ENCODE data around the gene YTHDF1. TPM values are rescaled to one million over a fixed set of nuclear protein-coding genes. Genes with fewer than 3 reads are reported as not detected.

YTHDF1 gene
- total and polyA plus RNA-seq, 2 donors from 2014 or later, result 21.9 to 43.1 TPM

- FAIRE-seq (no peak), DNase-seq (no peak)
- H3K4me1 ChIP-seq (ENCODE audit: control insufficient read depth in 2 of 3, insufficient read depth in 2 of 3, low read depth in 1 of 3, low read length in 3 of 3), result no peaks in the 10 kb centered on the region
- H3K27me3 ChIP-seq (ENCODE audit: control insufficient read depth, insufficient read depth, low read length), result no peaks in the 10 kb centered on the region
- H3K4me3 ChIP-seq (ENCODE audit: low read length in 3 of 3), result no peak overlapping the region
- no peaks in the 10 kb centered on the region for H3K36me3 ChIP-seq (ENCODE audit: control insufficient read depth in 2 of 3, insufficient read depth in 3 of 3, low read length in 3 of 3)
- H3K9ac ChIP-seq (ENCODE audit: low read length in 3 of 3), result no peak overlapping the region
- intact Hi-C loops (cut with DNase I), result no loop called here
- no peak overlapping the region for H3K27ac ChIP-seq (ENCODE audit: low read depth in 2 of 2, low read length in 2 of 2)
- H3K9me3 ChIP-seq (ENCODE audit: control insufficient read depth in 2 of 3, insufficient read depth in 1 of 3, low read length in 3 of 3), result no peaks in the 10 kb centered on the region
- TF ChIP-seq CTCF (IDR thresholded peaks at IDR 0.05; ENCODE audit: borderline replicate concordance, extremely low read depth, insufficient read depth), result no peak
Observed at GRCh38 chr20:63240004-63240403, 24.1 kb upstream of the YTHDF1 start.

GRCh38 chr20:63239431-63239830 lies 23.5 kb upstream of the YTHDF1 start:
- H3K9ac ChIP-seq (ENCODE audit: low read length in 3 of 3), result no peak overlapping the region
- TF ChIP-seq CTCF (IDR thresholded peaks at IDR 0.05; ENCODE audit: borderline replicate concordance, extremely low read depth, insufficient read depth), result no peak
- H3K4me3 ChIP-seq (ENCODE audit: low read length in 3 of 3), result no peak overlapping the region
- no peak overlapping the region for H3K27ac ChIP-seq (ENCODE audit: low read depth in 2 of 2, low read length in 2 of 2)
- intact Hi-C loops (cut with DNase I), result no loop called here
- no peaks in the 10 kb centered on the region for H3K4me1 ChIP-seq (ENCODE audit: control insufficient read depth in 2 of 3, insufficient read depth in 2 of 3, low read depth in 1 of 3, low read length in 3 of 3)
- no peaks in the 10 kb centered on the region for H3K27me3 ChIP-seq (ENCODE audit: control insufficient read depth, insufficient read depth, low read length)
- no peaks in the 10 kb centered on the region for H3K36me3 ChIP-seq (ENCODE audit: control insufficient read depth in 2 of 3, insufficient read depth in 3 of 3, low read length in 3 of 3)
- no peaks in the 10 kb centered on the region for H3K9me3 ChIP-seq (ENCODE audit: control insufficient read depth in 2 of 3, insufficient read depth in 1 of 3, low read length in 3 of 3)
- DNase-seq, result no peak
- no peak for FAIRE-seq

GRCh38 chr20:63238514-63239125 lies 22.7 kb upstream of the YTHDF1 start:
- FAIRE-seq (no peak), DNase-seq (peak in 3 of 5 donors; percentile 50 to 77 (median 57))
- Histone ChIP-seq H3K4me1 (ENCODE audit: control insufficient read depth in 2 of 3, insufficient read depth in 2 of 3, low read depth in 1 of 3, low read length in 3 of 3) (no peaks in the 10 kb centered on the region), H3K27ac (ENCODE audit: low read depth in 2 of 2, low read length in 2 of 2) (no peak overlapping the region), H3K9me3 (ENCODE audit: control insufficient read depth in 2 of 3, insufficient read depth in 1 of 3, low read length in 3 of 3) (no peaks in the 10 kb centered on the region), H3K36me3 (ENCODE audit: control insufficient read depth in 2 of 3, insufficient read depth in 3 of 3, low read length in 3 of 3) (no peaks in the 10 kb centered on the region), H3K9ac (ENCODE audit: low read length in 3 of 3) (no peak overlapping the region), H3K4me3 (ENCODE audit: low read length in 3 of 3) (no peak overlapping the region), H3K27me3 (ENCODE audit: control insufficient read depth, insufficient read depth, low read length) (no peaks in the 10 kb centered on the region)
- intact Hi-C loops (cut with DNase I), result no loop called here
- no peak for TF ChIP-seq CTCF (IDR thresholded peaks at IDR 0.05; ENCODE audit: borderline replicate concordance, extremely low read depth, insufficient read depth)

GRCh38 chr20:63238031-63238430 lies 22.1 kb upstream of the YTHDF1 start:
- no peak for TF ChIP-seq CTCF (IDR thresholded peaks at IDR 0.05; ENCODE audit: borderline replicate concordance, extremely low read depth, insufficient read depth)
- FAIRE-seq (no peak), DNase-seq (peak in 1 of 5 donors; percentile 55)
- H3K9me3 ChIP-seq (ENCODE audit: control insufficient read depth in 2 of 3, insufficient read depth in 1 of 3, low read length in 3 of 3), result no peaks in the 10 kb centered on the region
- no peak overlapping the region for H3K9ac ChIP-seq (ENCODE audit: low read length in 3 of 3)
- H3K4me1 ChIP-seq (ENCODE audit: control insufficient read depth in 2 of 3, insufficient read depth in 2 of 3, low read depth in 1 of 3, low read length in 3 of 3), result no peaks in the 10 kb centered on the region
- H3K27me3 ChIP-seq (ENCODE audit: control insufficient read depth, insufficient read depth, low read length), result no peaks in the 10 kb centered on the region
- H3K4me3 ChIP-seq (ENCODE audit: low read length in 3 of 3), result no peak overlapping the region
- no peak overlapping the region for H3K27ac ChIP-seq (ENCODE audit: low read depth in 2 of 2, low read length in 2 of 2)
- no peaks in the 10 kb centered on the region for H3K36me3 ChIP-seq (ENCODE audit: control insufficient read depth in 2 of 3, insufficient read depth in 3 of 3, low read length in 3 of 3)
- intact Hi-C loops (cut with DNase I), result no loop called here
